Umbilical cord (tissue), 2 donors: ENCODE data around the gene SERP2. TPM values are rescaled to one million over a fixed set of nuclear protein-coding genes. Genes with fewer than 3 reads are reported as not detected.

ENCODE experiments used
- DNase-seq: peaks from one replicate; pipeline ENCODE4 v3.0.0-alpha.2; 2015; ENCODE audit warnings: low spot score
- total RNA-seq: library from RNA; depleted of rRNA; stranded (reverse); fragments of >200 nt; gene quantifications from one replicate; pipeline ENCODE4 v1.2.3, GENCODE V29; 2014; ENCODE audit warnings: low replicate concordance; ENCODE audit not compliant: insufficient read depth

SERP2 gene
- total RNA-seq, 1 donor from 2014 or later = not detected

GRCh38 chr13:44388427-44389059 lies 14.9 kb downstream of the SERP2 start:
- no peak for DNase-seq

DNA sequence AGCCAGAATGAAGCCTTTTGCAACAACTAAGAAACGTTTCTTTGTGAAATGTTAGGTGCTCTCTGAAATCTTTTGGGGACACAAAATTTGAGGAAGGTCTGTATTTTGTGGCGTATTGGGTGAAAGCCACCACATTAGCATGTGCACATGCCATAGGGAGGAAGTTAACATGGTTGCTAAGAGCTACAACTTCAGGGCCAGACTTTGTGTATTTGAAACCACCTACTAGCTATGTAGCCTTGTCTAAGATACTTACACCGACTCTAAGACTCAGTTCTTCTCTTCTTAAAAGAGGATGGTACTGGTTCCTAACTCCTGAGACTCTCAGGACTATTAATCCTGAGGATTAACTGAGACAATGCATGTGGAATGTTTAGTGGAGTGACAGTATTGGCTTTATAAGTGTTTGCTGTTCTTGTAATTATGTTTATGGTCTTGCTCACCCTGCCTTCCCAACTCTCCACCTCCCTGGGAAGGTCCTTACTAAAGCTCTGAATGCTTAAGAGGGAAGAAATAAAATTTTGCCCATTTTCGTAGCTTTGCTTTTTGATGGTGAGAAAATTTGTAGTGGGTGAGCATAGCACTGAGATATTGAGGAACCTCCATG lies 15.5 kb downstream of the SERP2 start:
- no peak for DNase-seq

- DNase-seq = no peak
Observed at GRCh38 chr13:44389876-44390275, 16.3 kb downstream of the SERP2 start.

DNA sequence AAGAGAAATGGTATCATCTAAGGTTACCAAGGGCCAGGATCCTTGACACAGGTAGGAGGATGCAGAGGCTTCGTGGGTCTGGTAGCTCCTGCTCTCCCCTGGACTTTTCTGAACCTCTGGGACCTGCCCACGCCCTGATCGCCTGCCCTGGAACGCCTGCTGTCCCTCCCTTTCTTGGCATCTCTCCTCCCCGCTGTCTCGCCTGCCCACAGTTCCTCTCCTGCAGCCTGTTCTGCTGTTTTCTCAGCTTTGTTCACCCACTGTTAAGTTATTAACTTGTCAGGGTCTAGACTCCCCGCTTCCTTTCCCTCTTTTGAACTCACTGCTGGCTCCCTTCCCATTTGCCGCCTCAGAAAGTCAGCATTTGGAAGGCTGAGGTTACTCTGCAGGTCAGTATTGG lies 19.8 kb downstream of the SERP2 start:
- no peak for DNase-seq

DNA sequence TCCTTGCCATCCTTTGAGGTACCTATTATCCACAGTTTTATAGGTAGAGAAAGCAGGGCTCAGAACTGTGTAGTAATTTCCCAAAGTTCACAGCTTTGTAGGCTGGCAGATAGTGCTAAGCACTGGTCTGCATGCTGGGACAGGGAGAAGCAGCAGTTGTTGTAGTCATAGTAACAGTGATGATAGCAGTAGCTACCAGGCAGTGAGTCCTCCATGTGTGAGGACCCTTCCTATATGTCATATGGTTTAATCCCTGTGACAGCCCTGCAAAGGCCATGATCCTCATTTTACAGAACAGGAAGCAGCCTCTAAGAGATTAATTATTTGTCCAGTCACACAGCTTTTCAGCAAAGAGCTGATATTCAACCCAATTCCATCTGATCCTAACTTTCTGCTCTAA lies 21.0 kb downstream of the SERP2 start:
- no peak for DNase-seq

GRCh38 chr13:44395976-44396694 lies 22.5 kb downstream of the SERP2 start:
- DNase-seq = no peak

- peak; percentile 97 for DNase-seq
Observed at GRCh38 chr13:44396701-44397580, 23.3 kb downstream of the SERP2 start.

DNA sequence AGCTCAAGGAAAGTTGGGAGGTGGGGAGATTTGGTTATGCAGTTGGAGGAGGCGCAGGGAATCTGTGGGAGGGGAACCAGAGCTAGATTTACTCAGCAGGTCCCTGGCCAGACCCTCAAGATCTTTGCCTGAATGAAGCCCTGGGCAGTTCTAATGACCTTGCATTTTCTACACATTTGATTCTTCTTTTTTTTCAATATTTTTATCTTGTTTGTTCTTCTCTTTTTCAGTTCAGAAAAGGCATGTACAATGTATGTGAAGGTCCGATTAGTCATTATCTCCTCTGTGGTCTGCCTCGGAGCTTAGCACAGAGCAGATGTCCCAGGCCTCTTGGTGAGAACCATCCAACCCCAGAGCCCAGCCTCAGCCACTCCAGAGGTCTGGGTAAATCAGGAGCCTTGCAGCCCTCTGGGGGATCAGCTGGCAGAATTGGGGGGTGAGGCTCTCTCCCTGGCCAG lies 24.2 kb downstream of the SERP2 start:
- no peak for DNase-seq

DNA sequence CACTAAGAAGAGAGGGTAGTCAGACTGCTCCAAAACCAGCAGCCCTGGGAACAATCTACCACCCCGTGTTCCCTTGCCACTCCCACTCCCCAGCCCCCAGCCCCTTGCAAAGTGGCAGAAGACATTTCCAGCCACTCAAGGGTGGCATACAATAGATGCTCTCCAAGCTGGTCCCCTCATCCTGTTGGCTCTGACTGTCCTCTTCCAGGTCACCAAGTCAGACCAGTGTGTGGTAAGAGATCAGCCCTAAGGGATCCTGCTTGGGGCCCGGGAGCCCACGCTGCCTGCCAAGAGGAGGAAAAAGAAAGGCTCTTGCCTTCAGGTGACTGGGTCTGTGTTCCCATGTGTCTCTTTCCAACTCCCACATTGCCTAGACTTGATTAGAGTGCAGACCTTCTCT lies 25.0 kb downstream of the SERP2 start:
- no peak for DNase-seq

GRCh38 chr13:44399074-44399473 lies 25.4 kb downstream of the SERP2 start:
- DNase-seq = no peak

DNA sequence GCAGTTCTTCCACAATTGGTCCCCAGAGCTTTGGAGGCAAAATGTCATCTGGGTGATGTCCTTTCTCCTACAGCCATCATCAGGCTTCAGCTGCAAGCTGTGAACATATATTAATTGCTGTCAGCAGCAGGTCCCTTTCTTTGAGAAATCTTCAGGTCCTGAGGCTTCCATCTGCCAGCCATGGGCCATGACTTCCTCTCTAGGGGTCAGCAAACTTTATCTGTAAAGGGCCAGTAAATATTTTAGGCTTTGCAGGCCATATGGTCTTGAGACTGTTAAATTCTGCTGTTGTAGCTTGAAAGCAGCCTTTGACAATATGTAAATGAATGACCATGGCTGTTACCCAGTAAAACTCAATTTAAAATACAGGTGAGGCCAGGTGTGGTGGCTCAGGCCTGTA lies 27.1 kb downstream of the SERP2 start:
- DNase-seq = no peak

DNA sequence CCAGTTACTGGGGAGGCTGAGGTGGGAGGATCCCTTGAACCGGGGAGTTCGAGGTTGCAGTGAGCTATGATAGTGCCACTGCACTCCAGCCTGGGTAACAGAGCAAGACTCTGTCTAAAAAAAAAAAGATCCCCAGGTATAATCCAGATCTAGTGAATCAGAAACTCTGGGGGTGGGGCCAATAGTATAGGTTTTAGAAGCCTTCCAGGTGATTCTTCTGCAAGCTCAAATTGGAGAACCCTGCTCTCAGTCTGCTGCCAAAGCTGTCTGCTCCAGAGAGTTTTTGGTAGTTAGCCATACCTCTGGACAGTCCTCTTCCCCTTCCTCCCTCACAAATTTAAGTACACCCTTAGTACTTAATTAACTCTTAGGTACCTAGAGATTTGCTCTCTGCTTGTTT lies 28.0 kb downstream of the SERP2 start:
- DNase-seq = no peak

GRCh38 chr13:44402899-44403445 lies 29.3 kb downstream of the SERP2 start:
- no peak for DNase-seq

- no peak for DNase-seq
Observed at GRCh38 chr13:44403461-44404056, 29.9 kb downstream of the SERP2 start.

DNA sequence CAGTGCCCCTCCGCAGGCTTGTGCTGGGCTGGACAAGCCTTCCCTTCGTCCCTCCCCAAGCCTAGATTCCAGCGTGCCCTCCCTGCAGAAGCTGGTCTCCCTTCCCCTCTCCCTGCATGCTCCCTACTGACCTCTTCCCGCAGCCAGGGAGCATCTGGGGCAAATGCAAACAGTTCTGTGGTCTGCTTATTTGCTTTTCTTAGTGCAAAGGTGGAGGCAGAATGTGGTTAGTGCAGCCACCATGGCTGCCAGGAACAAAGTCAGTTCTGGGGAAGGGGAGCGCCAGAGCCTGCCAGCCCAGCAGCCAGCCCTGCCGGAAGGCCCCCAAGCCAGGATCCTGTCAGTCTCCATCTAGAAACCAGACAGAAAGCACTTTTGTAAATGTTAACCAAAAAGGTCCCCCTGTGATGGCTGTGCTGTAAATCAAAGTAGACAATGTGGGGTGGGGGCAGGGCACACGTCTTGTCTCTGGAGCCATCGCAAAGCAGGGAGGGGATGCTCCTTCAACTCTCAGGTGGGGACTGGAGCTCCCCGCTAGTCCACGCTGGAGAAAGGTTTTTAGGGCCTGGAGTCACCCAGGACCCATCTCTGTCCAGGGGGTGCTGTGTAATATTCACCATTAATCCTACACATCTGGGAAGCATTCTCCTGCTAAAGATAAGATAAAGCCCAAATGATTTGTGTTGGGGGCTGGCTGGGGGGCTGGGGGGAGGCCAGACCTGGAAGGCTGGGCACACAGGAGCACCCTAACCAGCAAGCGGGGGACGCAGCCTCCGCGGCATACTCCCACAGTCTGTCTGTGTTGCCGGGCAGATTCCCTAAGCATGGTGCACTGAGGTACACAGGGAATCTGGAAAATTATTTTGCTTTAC lies 30.9 kb downstream of the SERP2 start:
- no peak for DNase-seq

DNA sequence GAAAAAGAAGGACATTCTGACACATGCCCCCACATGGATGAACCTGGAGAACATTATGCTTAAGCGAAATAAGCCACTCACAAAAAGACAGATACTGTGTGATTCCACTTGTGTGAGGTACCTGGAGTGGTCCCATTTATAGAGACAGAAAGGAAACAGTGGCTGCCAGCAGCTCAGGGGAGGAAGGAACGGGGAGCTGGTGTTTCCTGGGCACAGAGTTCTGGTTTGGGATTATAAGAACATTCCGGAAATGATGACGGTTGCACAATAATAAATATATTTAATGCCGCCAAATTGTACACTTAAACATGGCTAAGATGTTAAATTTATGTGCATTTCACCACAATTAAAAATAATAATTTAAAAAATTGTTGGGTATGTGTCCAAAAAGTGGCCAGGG lies 33.0 kb downstream of the SERP2 start:
- no peak for DNase-seq

GRCh38 chr13:44407379-44407778 lies 33.8 kb downstream of the SERP2 start:
- no peak for DNase-seq

DNA sequence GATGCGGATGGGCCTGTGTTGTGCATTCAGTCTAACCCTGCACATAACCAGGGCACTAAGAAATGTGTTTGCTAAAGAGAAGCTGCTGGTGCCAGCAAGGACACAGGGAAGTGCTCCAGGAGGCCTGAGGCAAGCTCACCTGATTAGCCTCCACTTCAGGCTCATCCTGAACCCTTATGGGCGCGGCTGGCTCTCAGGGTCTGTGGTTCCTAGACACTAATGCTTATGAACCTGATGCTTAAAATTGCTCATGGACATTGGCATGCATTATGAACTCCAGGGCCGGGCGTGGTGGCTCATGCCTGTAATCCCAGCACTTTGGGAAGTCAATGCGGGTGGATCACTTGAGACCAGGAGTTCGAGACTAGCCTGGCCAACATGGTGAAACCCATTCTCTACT lies 34.3 kb downstream of the SERP2 start:
- no peak for DNase-seq

DNA sequence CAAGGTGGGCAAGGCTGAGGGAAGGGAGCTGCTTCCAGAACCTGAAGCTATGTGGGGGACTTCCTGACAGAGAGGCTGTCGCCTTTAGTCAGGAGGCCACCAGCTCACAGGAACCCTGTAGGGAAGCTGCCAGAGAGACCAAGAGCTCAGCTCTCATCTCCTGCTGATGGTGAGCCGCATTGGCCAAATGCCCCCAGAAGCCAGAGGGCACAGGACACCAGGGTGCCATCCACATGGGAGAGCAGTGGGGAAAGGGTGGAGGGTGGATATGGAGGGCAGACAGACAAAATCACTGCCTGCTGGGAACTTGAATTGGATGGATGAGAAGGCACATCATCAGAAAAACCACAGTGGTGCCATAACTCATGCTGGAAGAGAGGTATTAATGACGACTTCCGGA lies 36.0 kb downstream of the SERP2 start:
- no peak for DNase-seq

DNA sequence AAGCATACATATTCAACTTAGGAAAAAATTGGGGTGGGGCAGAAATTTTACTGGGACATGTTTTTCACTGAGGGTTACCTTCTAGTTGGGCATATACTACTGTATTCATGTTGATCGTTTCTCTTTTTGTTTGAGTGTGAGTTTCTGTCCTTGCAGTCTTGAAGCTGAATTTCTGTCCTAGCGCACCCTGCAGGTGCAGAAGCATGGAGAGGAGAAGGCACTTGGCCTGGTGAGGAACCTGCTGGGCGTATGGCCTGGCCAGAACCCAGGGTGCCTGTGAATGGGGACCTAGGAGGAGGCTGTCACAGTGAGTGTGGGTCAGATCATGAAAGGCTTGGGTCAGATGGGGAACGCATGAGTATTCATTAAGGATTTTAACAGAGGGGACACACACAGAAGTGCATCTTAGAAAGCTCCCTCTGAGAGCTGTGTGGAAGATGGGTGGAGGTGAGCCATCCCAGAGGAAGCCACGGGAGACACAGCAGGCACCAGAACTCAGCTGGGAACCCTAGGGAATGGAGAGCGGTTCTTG lies 36.8 kb downstream of the SERP2 start:
- DNase-seq = no peak
